ENCODE measurements around the gene LTBP3.
"Not testable (repeated sequence)": the region's sequence is repeated elsewhere in the genome, so short reads cannot be mapped to it uniquely, and the experiment has no call there.

DNA sequence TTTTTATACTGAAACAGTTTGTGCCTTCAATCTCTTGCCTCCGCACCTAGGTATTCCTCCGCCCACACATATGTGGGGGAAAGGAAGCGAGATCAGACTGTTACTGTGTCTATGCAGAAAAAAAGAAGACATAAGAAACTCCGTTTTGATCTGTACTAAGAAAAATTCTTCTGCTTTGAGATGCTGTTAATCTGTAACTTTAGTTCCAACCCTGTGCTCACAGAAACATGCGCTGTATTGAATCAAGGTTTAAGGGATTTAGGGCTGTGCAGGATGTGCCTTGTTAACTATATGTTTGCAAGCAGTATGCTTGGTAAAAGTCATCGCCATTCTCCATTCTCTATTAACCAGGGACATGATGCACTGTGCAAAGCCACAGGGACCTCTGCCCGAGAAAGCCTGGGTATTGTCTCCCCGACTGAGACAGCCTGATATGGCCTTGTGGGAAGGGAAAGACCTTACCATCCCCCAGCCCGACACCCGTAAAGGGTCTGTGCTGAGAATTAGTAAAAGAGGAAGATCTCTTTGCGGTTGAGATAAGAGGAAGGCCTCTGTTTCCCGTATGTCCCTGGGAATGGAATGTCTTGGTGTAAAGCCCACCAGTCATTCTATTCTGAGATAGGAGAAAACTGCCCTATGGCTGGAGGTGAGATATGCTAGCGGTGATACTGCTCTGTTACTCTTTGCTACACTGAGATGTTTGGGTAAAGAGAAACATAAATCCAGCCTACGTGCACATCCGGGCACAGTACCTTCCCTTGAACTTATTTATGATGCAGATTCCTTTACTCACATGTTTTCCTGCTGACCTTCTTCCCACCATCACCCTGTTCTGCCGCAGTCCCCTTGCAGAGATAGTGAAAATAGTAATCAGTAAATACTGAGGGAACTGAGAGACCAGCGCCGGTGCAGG is 35.2 kb downstream of the LTBP3 start:
- not testable (repeated sequence) for TF ChIP-seq POLR2A (conservative IDR thresholded peaks at IDR 0.05); SMC3 (conservative IDR thresholded peaks at IDR 0.05; ENCODE audit: insufficient read depth, low read depth, low read length); ZBTB1 (CRISPR knock-in tag; IDR thresholded peaks at IDR 0.05; ENCODE audit: borderline replicate concordance, low read depth); KLF13 (tag; IDR thresholded peaks at IDR 0.05; ENCODE audit: borderline replicate concordance, low read depth); NBN (IDR thresholded peaks at IDR 0.05; ENCODE audit: low read depth); TAF9B (IDR thresholded peaks at IDR 0.05; ENCODE audit: partially characterized antibody)
- TF ChIP-seq, protein P1, sequence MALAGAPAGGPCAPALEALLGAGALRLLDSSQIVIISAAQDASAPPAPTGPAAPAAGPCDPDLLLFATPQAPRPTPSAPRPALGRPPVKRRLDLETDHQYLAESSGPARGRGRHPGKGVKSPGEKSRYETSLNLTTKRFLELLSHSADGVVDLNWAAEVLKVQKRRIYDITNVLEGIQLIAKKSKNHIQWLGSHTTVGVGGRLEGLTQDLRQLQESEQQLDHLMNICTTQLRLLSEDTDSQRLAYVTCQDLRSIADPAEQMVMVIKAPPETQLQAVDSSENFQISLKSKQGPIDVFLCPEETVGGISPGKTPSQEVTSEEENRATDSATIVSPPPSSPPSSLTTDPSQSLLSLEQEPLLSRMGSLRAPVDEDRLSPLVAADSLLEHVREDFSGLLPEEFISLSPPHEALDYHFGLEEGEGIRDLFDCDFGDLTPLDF (CRISPR knock-in tag; IDR thresholded peaks at IDR 0.05), result not testable (repeated sequence)
- TF ChIP-seq, protein P2, sequence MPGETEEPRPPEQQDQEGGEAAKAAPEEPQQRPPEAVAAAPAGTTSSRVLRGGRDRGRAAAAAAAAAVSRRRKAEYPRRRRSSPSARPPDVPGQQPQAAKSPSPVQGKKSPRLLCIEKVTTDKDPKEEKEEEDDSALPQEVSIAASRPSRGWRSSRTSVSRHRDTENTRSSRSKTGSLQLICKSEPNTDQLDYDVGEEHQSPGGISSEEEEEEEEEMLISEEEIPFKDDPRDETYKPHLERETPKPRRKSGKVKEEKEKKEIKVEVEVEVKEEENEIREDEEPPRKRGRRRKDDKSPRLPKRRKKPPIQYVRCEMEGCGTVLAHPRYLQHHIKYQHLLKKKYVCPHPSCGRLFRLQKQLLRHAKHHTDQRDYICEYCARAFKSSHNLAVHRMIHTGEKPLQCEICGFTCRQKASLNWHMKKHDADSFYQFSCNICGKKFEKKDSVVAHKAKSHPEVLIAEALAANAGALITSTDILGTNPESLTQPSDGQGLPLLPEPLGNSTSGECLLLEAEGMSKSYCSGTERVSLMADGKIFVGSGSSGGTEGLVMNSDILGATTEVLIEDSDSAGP (CRISPR knock-in tag; IDR thresholded peaks at IDR 0.05), result not testable (repeated sequence)
- TF ChIP-seq ESRRA (IDR thresholded peaks at IDR 0.05; ENCODE audit: borderline replicate concordance, low read depth), result peak; percentile 66; the same call in 1 of the 2 replicates
- TF ChIP-seq, protein P3, sequence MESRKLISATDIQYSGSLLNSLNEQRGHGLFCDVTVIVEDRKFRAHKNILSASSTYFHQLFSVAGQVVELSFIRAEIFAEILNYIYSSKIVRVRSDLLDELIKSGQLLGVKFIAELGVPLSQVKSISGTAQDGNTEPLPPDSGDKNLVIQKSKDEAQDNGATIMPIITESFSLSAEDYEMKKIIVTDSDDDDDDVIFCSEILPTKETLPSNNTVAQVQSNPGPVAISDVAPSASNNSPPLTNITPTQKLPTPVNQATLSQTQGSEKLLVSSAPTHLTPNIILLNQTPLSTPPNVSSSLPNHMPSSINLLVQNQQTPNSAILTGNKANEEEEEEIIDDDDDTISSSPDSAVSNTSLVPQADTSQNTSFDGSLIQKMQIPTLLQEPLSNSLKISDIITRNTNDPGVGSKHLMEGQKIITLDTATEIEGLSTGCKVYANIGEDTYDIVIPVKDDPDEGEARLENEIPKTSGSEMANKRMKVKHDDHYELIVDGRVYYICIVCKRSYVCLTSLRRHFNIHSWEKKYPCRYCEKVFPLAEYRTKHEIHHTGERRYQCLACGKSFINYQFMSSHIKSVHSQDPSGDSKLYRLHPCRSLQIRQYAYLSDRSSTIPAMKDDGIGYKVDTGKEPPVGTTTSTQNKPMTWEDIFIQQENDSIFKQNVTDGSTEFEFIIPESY (CRISPR knock-in tag; IDR thresholded peaks at IDR 0.05), result not testable (repeated sequence)
